Skeletal muscle tissue (tissue), 4 donors: ENCODE measurements around the gene UGT2B15. TPM values are rescaled to one million over a fixed set of nuclear protein-coding genes. Genes with fewer than 3 reads are reported as not detected.
"Not testable (repeated sequence)": the region's sequence is repeated elsewhere in the genome, so short reads cannot be mapped to it uniquely, and the experiment has no call there.

Experiments
- H3K27ac ChIP-seq: one replicate; pipeline ENCODE4 v1.7.0; 2013; ENCODE audit warnings: mild to moderate bottlenecking, low read depth, low read length, inconsistent platforms
- H3K27me3 ChIP-seq, 3 donors: one replicate each; pipeline ENCODE4 v1.7.0; 2013; ENCODE audit warnings: low read length in 3 of 3; ENCODE audit not compliant: control insufficient read depth in 3 of 3, insufficient read depth in 3 of 3
- H3K36me3 ChIP-seq, 3 donors: one replicate each; pipeline ENCODE4 v1.7.0; 2013; ENCODE audit warnings: low read length in 3 of 3; ENCODE audit not compliant: control insufficient read depth in 3 of 3, insufficient read depth in 3 of 3
- H3K4me1 ChIP-seq, 3 donors: one replicate each; pipeline ENCODE4 v1.7.0; 2013; ENCODE audit warnings: low read length in 3 of 3, mild to moderate bottlenecking in 3 of 3; ENCODE audit not compliant: control insufficient read depth in 3 of 3, insufficient read depth in 3 of 3
- H3K4me3 ChIP-seq, 3 donors: one replicate each; pipeline ENCODE4 v1.7.0; 2013; ENCODE audit warnings: low read length in 3 of 3
- H3K9ac ChIP-seq, 3 donors: one replicate each; pipeline ENCODE4 v1.7.0; 2013; ENCODE audit warnings: low read length in 3 of 3, mild to moderate bottlenecking in 3 of 3, moderate library complexity in 2 of 3, low read depth in 1 of 3
- H3K9me3 ChIP-seq, 3 donors: one replicate each; pipeline ENCODE4 v1.7.0; 2013; ENCODE audit warnings: low read length in 3 of 3; ENCODE audit not compliant: control insufficient read depth in 3 of 3
- total RNA-seq: library from RNA; depleted of rRNA; stranded (reverse); fragments of >200 nt; gene quantifications from one replicate; pipeline ENCODE4 v1.2.3, GENCODE V29; 2014
- donor health status: Osteomylitis.

Gene UGT2B15
- total RNA-seq, 1 donor from 2014 or later = not detected

DNA sequence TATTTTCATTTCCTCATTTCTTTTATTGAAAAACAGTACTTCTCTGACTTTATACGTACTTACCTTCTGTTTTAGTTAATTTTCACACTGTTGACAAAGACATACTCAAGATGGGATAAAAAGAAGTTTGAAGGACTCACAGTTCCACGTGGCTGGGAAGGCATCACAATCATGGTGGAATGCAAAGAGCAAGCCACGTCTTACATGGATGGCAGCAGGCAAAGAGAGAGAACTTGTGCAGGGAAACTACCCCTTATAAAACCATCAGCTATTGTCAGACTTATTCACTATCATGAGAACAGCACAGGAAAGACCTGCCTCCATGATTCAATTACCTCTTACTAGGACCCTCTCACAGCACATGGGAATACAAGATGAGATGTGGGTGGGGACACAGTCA is 20.7 kb upstream of the UGT2B15 start:
- Histone ChIP-seq H3K4me1 (no peaks in the 10 kb centered on the region), H3K27ac (no peak overlapping the region), H3K9me3 (no peaks in the 10 kb centered on the region), H3K36me3 (no peaks in the 10 kb centered on the region), H3K27me3 (no peaks in the 10 kb centered on the region), H3K9ac (no peak overlapping the region), H3K4me3 (no peak overlapping the region)

DNA sequence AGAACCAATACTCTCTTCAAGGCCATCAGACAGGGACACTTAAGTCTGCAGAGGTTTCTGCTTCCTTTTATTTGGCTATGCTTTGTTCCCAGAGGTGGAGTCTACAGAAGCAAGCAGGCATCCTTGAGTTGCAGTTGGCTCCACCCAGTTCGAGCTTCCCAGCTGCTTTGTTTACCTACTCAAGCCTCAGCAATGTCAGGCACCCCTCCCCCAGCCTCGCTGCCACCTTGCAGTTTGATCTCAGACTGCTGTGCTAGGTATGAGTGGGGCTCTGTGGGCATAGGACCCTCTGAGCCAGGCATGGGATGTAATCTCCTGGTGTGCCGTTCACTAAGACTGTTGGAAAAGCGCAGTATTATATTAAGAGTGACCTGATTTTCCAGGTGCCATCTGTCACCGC is 12.6 kb upstream of the UGT2B15 start:
- H3K27me3 ChIP-seq = no peaks in the 10 kb centered on the region
- no peaks in the 10 kb centered on the region for H3K9me3 ChIP-seq
- no peak overlapping the region for H3K9ac ChIP-seq
- H3K4me1 ChIP-seq = no peaks in the 10 kb centered on the region
- H3K27ac ChIP-seq = no peak overlapping the region
- H3K36me3 ChIP-seq = no peaks in the 10 kb centered on the region
- no peak overlapping the region for H3K4me3 ChIP-seq

- H3K4me1 ChIP-seq, H3K9me3 ChIP-seq, H3K36me3 ChIP-seq, H3K4me3 ChIP-seq, H3K27me3 ChIP-seq, H3K27ac ChIP-seq, H3K9ac ChIP-seq: not testable (repeated sequence)
These were observed 10.8 kb upstream of the UGT2B15 start for GRCh38 chr4:68681298-68681697.

DNA sequence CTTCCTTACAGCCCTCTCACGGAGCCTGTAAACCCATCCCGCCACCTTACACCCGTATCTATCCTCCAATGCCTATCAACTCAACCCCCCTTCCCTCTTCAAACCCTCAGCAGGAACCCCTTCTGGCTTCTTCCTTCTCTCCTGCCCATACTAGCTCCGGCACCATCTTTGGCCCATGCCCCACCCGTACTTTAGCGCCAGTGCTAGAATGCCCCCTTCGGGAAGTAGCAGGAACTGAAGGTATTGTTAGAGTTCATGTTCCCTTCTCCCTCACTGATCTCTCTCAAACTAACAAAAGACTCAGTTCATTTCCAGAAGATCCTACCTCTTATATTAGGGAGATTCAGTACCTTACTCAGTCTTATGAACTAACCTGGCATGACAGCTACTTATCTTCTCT is 2.7 kb upstream of the UGT2B15 start:
- Histone ChIP-seq H3K36me3 (no peaks in the 10 kb centered on the region), H3K4me1 (no peaks in the 10 kb centered on the region), H3K27ac (no peak overlapping the region), H3K4me3 (no peak overlapping the region), H3K9me3 (peaks cover 0 to 4% (median 0%) of the 10 kb centered on the region in 3 donors), H3K27me3 (no peaks in the 10 kb centered on the region), H3K9ac (no peak overlapping the region)

DNA sequence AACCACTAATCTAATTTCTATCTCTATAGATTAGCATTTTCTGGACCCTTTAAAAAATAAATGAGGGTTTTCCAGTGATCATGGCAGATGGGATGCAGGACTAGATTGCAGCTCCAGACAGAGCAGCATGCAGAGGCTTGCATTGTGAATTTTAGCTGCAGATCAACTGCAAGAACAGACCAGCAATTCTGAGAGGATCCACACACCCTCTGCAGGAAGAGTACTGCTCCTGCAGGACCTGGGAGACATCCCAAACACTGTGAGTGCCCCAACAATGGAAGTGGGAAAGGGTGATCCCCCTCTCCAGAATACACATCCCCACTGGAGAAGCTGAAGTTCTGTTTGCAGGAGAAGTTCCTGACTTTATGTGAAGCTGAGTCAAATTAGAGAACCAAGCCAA is 765 bp upstream of the UGT2B15 start:
- H3K9me3 ChIP-seq, H3K4me3 ChIP-seq, H3K27me3 ChIP-seq, H3K36me3 ChIP-seq, H3K27ac ChIP-seq, H3K4me1 ChIP-seq, H3K9ac ChIP-seq: not testable (repeated sequence)

- H3K27me3 ChIP-seq, H3K9ac ChIP-seq, H3K4me1 ChIP-seq, H3K4me3 ChIP-seq, H3K36me3 ChIP-seq, H3K9me3 ChIP-seq, H3K27ac ChIP-seq: not testable (repeated sequence)
These were observed 1.8 kb downstream of the UGT2B15 start for GRCh38 chr4:68668537-68669163.

GRCh38 chr4:68667551-68667950 is 2.9 kb downstream of the UGT2B15 start:
- not testable (repeated sequence) for H3K27ac ChIP-seq, H3K4me1 ChIP-seq, H3K36me3 ChIP-seq, H3K27me3 ChIP-seq, H3K9me3 ChIP-seq, H3K4me3 ChIP-seq, H3K9ac ChIP-seq

- not testable (repeated sequence) for H3K36me3 ChIP-seq, H3K4me1 ChIP-seq, H3K9me3 ChIP-seq, H3K27ac ChIP-seq, H3K4me3 ChIP-seq, H3K9ac ChIP-seq, H3K27me3 ChIP-seq
These were observed 5.7 kb downstream of the UGT2B15 start for GRCh38 chr4:68664721-68665120.

DNA sequence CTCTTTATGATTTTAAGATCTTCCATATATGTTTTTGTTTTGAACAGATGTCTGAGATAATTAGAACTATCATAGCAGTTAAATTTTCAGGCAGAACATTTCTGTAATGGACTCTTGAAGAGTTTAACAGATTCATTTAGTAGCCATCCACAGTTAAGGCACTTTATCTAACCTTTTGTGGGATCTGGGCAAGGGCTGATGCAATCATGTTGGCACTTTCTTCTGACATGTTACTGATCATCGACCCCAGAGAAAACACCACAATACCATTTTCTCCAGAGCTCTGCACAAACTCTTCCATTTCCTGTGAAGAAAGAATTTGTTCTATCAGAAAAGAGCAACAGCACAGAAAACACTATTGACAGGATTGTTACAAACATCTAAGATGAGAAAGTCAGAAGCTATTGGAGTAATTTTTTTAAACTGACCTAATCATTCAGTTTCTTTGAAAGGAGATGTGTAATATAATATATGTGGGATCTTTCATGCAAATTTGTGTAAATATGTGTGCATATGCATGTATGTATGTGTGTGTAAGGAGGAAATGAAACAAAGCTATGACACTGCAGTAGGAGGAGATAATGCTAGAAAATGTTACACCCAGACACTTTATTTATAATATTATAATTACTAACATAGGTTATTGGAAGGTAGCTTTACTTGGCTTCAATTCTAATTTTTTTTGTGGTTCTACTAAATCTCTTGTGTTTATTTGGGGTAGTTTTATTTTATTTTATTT is 7.4 kb downstream of the UGT2B15 start:
- not testable (repeated sequence) for H3K9me3 ChIP-seq, H3K4me1 ChIP-seq, H3K27me3 ChIP-seq, H3K27ac ChIP-seq, H3K36me3 ChIP-seq, H3K4me3 ChIP-seq, H3K9ac ChIP-seq

- Histone ChIP-seq H3K27me3 (no peaks in the 10 kb centered on the region), H3K9me3 (no peaks in the 10 kb centered on the region), H3K4me3 (no peak overlapping the region), H3K27ac (no peak overlapping the region), H3K9ac (no peak overlapping the region), H3K36me3 (no peaks in the 10 kb centered on the region), H3K4me1 (no peaks in the 10 kb centered on the region)
These were observed 11.8 kb downstream of the UGT2B15 start for GRCh38 chr4:68658672-68659071.
